HG03460 (cell line): ENCODE measurements around the gene MED22.
"Not testable (repeated sequence)": the region's sequence is repeated elsewhere in the genome, so short reads cannot be mapped to it uniquely, and the experiment has no call there.

Source experiments
- ATAC-seq: cut with Tn5 transposase; IDR thresholded peaks from one replicate; pipeline ENCODE4 v1.9.1; 2021; ENCODE audit not compliant: unreplicated experiment

MED22 gene

GRCh38 chr9:133339641-133340040, 8.3 kb downstream of the MED22 start:
- no peak for ATAC-seq

GRCh38 chr9:133335924-133336811, 11.8 kb downstream of the MED22 start, which contains the start of gene SURF6:
SURF6 (minus strand) TSS chr9:133336188; CDS start chr9:133336132, 56 bp downstream.
- peak; percentile 86 for ATAC-seq

- ATAC-seq, result not testable (repeated sequence)
These were observed 13.0 kb downstream of the MED22 start for GRCh38 chr9:133334888-133335287.

GRCh38 chr9:133334161-133334560, 13.8 kb downstream of the MED22 start:
- no peak for ATAC-seq

- ATAC-seq, result no peak
These were observed 14.4 kb downstream of the MED22 start for GRCh38 chr9:133333566-133333965.

DNA sequence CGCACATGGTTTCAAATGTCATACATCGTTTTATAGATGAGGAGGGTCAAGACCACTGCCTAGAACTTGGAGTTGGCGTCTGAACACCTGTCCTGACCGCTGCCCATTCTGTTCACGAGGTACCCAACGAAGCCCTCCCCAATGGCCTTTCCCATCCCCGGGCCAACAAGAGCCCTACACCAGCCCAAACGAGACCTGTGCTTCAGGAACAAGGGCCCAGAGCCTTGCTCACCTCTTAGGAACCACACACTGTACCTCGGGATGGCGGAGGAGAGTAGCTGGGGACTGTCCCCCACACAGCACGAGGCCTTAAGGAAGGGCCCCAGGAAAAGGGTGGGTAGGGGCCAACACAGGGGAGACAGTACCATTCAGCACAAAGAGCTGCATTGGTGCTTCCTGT, 14.9 kb downstream of the MED22 start:
- ATAC-seq, result no peak

- no peak for ATAC-seq
These were observed 15.6 kb downstream of the MED22 start for GRCh38 chr9:133332381-133332730.

DNA sequence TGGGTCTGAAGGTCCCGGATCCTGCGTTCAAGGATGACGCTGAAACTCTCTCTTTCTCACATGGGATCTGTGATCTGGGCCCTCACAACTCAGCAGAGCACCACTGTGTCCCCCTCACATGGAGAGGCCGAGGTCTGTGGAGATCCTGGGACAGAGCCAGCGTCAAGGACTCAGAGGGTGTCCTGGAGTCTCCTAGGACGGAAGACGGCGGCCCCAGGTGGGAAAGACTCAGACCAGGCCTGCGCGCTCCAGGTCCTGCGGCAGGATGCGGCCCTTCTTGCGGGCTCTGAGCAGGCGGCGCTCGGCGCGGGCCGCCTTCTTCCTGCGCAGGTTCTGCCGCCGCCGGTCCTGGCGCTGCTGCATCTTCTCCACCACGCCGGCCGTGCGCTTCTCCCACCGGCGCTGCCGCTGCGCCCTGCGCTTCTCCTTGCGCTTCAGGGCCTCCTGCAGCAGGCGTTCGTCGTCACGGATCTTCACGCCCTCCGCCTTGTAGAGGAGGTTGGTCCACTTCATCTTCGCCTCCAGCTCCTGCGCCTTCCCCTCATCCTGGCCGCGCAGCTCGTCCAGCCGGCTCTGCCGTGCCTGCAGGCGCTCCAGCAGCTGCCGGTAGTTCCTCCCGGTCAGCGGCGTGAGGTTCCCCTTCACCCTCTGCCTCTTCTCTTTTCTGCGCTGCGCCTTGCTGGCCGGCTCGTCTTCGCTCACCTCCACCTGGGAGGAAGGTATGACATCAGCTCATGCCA, 16.1 kb downstream of the MED22 start:
- no peak for ATAC-seq

GRCh38 chr9:133331221-133331620, 16.7 kb downstream of the MED22 start:
- ATAC-seq, result no peak

DNA sequence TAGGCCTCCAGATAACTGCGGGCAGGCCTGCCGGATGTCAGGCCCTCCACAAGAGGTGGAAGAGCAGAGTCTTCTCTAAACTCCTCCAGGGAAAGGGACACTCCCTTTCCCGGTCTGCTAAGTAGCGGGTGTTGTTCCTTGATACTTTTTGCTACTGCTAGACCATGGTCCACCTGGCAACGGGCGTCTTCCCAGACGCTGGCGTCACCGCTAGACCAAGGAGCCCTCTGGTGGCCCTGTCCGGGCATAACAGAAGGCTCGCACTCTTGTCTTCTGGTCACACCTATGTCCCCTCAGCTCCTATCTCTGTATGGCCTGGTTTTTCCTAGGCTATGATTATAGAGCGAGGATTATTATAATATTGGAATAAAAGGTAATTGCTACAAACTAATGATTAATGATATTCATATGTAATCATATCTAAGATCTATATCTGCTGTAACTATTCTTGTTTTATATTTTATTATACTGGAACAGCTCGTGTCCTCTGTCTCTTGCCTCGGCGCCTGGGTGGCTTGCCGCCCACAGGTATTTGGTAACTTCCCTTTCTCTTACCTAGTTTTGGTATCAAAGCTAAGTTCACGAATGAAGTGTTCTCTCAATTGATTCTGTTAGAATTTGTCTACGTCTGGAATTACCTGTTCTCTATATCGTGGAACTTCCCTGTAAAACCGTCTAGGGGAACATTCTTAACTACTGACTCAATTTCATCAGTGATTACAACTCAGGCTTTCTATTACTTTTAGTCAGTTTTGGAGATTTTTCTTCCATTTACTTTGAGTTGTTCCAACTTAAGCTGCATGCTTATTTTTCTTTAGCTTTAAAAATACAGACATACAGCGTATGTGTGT, 18.4 kb downstream of the MED22 start:
- ATAC-seq, result not testable (repeated sequence)

DNA sequence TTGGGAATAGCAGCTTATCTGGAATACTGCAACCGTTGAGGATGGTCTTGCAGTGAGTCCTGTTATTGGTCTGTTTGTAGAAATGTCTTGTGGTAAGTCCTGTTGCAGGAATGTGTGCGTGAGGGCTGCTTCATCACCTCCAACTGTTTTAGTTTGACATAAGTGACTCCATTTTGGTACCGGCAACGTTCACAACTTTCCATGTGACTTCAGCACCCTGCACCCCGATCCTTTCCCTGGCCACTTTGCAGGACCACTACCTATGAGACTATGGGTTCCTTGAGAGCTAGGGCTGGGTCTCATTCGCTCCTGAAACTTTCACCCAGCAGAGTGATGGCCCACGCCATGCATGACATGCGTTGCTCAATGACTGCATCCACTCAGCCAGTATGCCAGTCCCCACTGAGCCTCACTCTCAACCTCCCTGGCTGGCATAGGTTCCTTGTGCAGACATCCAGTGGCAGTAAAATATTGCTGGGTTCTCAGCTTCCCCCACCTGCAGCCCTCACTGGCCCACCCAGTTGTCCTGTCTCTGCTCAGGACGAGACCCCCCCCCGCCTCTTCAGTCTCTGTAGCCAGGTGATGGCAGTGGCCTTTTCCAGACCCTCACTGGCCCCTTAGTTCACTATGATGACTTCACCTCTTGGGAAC, 20.0 kb downstream of the MED22 start:
- no peak for ATAC-seq

- not testable (repeated sequence) for ATAC-seq
These were observed 20.9 kb downstream of the MED22 start for GRCh38 chr9:133327021-133327420.

DNA sequence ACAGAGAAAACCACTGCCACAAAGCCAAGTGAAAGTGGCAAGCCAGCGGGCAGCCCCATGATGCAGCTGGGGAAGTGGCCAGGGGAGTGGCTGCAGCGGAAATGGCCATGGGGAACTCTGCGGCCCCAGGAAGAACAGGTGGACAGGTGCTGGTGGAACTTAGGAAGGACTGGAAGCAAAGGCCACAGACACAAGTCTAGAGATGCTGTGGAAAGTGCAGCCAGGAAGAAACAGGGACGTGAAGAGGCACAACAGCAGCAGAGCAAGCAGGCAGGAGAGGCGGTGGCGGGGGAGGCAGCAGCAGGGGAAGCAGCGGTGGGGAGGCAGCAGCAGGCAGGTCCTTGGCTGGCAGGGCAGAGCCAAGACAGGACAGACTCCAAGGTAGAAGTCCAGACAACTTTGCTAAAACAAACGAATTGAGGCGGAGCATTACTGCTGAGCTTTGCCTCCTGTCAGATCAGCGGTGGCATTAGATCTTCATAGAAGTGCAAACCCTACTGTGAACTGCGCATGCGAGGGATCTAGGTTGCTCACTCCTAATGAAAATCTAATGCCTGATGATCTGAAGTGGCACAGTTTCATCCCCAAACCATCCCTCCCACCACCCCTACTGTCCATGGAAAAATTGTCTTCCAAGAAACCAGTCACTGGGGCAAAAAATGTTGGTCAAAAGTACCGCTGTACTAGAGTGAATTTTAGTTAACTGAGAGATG, 23.8 kb downstream of the MED22 start:
- no peak for ATAC-seq

DNA sequence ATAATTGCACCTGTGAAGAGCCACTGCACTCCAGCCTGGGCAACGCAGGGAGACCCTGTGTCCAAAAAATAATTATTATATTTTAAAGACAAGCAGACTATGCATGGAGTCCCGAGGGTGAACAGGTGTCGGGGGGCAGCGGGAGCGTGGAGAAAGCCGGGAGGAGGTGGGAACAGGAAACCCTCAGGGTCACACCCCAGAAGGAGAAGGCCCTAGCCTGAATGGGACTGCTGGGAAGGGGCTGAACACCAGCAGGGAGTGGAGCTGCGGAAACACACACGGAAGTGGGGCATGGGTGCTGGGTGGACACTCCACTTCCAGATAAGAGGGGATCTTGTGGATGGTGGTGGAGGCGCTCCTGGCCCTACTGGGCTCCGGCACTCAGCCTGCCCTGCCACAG, 24.7 kb downstream of the MED22 start:
- ATAC-seq, result no peak

GRCh38 chr9:133322701-133323100, 25.2 kb downstream of the MED22 start:
- no peak for ATAC-seq

DNA sequence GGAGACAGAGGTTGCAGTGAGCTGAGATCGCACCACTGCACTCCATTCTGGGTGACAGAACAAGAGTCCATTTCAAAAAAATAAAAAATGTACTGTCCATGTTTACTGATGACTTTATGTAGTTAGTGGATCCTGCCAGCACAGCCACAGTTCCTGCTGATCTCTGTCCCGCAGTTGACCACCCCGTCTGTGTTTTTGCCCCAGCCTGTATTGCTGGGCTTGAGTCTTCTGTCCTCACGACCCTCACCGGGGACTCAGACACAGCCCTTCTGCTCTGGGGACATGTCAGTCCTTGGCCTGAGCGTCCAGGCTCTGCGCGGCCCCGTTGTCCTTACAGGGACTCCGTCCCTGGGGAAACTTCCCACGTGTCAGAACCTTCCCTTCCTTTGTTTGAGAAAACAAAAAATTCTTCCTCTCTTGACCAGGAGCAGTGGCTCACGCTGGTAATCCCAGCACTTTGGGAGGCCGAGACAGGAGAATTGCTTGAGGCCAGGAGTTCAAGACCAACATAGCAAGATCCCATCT, 26.5 kb downstream of the MED22 start:
- ATAC-seq, result no peak

GRCh38 chr9:133320421-133320881, 27.5 kb downstream of the MED22 start:
- ATAC-seq, result no peak

- not testable (repeated sequence) for ATAC-seq
These were observed 30.4 kb downstream of the MED22 start for GRCh38 chr9:133317551-133317950.

- ATAC-seq, result no peak
These were observed 31.9 kb downstream of the MED22 start for GRCh38 chr9:133315997-133316396.

DNA sequence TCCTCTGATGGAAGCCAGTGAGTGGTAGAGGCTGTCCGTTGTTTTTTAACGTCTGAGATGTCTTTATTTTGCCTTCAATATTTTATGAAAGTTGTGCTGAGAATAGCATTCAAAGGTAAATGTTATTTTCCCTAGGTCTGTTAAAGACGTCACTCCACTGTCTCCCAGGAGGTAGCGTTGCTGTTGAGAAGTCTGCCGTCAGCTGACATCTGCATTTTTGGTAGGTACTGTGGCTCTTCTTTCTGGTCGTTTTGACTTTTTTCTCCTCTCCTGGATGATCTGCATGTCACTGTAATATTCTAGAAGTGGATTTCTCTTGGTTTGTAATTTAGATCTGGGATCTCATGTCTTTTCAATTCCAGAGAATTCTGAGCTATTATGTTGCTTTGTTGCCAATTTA, 38.3 kb downstream of the MED22 start:
- no peak for ATAC-seq
